ENCODE measurements around the gene HS3ST1.

The HS3ST1 gene

GRCh38 chr4:11435557-11435956, 6.9 kb upstream of the HS3ST1 start:
- DNase-seq (ENCODE audit: low read depth in 3 of 3), result no peak

- no peak for DNase-seq (ENCODE audit: low read depth in 3 of 3)
These were observed 2.4 kb upstream of the HS3ST1 start for GRCh38 chr4:11431111-11431510.

- DNase-seq (ENCODE audit: low read depth in 3 of 3), result no peak
These were observed 1.8 kb upstream of the HS3ST1 start for GRCh38 chr4:11430536-11430935.

- DNase-seq (ENCODE audit: low read depth in 3 of 3), result no peak
These were observed 978 bp upstream of the HS3ST1 start for GRCh38 chr4:11429699-11430045.

- DNase-seq (ENCODE audit: low read depth in 3 of 3), result peak; percentile 11 to 29 (median 13)
These were observed 405 bp upstream of the HS3ST1 start for GRCh38 chr4:11428899-11429698.

- DNase-seq (ENCODE audit: low read depth in 3 of 3), result no peak
These were observed 1.3 kb downstream of the HS3ST1 start for GRCh38 chr4:11427121-11427996.

GRCh38 chr4:11426731-11427120, 2.0 kb downstream of the HS3ST1 start:
- no peak for DNase-seq (ENCODE audit: low read depth in 3 of 3)

GRCh38 chr4:11426003-11426402, 2.7 kb downstream of the HS3ST1 start:
- no peak for DNase-seq (ENCODE audit: low read depth in 3 of 3)

- no peak for DNase-seq (ENCODE audit: low read depth in 3 of 3)
These were observed 3.8 kb downstream of the HS3ST1 start for GRCh38 chr4:11424856-11425255.

GRCh38 chr4:11424000-11424399, 4.7 kb downstream of the HS3ST1 start:
- DNase-seq (ENCODE audit: low read depth in 3 of 3), result peak in 1 of 3 donors; percentile 18

- no peak for DNase-seq (ENCODE audit: low read depth in 3 of 3)
These were observed 5.2 kb downstream of the HS3ST1 start for GRCh38 chr4:11423465-11423864.

GRCh38 chr4:11421116-11421515, 7.6 kb downstream of the HS3ST1 start:
- no peak for DNase-seq (ENCODE audit: low read depth in 3 of 3)

GRCh38 chr4:11420327-11420726, 8.4 kb downstream of the HS3ST1 start:
- no peak for DNase-seq (ENCODE audit: low read depth in 3 of 3)

GRCh38 chr4:11418610-11419009, 10.1 kb downstream of the HS3ST1 start:
- no peak for DNase-seq (ENCODE audit: low read depth in 3 of 3)

- no peak for DNase-seq (ENCODE audit: low read depth in 3 of 3)
These were observed 12.0 kb downstream of the HS3ST1 start for GRCh38 chr4:11416767-11417113.

GRCh38 chr4:11416071-11416766, 12.5 kb downstream of the HS3ST1 start:
- DNase-seq (ENCODE audit: low read depth in 3 of 3), result no peak

GRCh38 chr4:11415409-11416070, 13.2 kb downstream of the HS3ST1 start:
- DNase-seq (ENCODE audit: low read depth in 3 of 3), result no peak

- DNase-seq (ENCODE audit: low read depth in 3 of 3), result no peak
These were observed 16.5 kb downstream of the HS3ST1 start for GRCh38 chr4:11412211-11412610.

GRCh38 chr4:11409632-11410031, 19.1 kb downstream of the HS3ST1 start:
- no peak for DNase-seq (ENCODE audit: low read depth in 3 of 3)

GRCh38 chr4:11408233-11408967, 20.3 kb downstream of the HS3ST1 start:
- DNase-seq (ENCODE audit: low read depth in 3 of 3), result no peak

GRCh38 chr4:11407551-11407950, 21.1 kb downstream of the HS3ST1 start:
- DNase-seq (ENCODE audit: low read depth in 3 of 3), result no peak
